ENCODE data around the gene PDSS2.

- no peak for TF ChIP-seq CTCF (IDR thresholded peaks at IDR 0.05)
- no peak for TF ChIP-seq EP300 (IDR thresholded peaks at IDR 0.05)
- no peak for TF ChIP-seq POLR2A (IDR thresholded peaks at IDR 0.05)
These were observed 274.9 kb downstream of the PDSS2 start for GRCh38 chr6:107184435-107184834.

All from gastroesophageal sphincter (tissue), 3 donors.